HCT116 (cell line): ENCODE measurements around the gene HERC2.

Experiments
- CEBPB ChIP-seq: IDR thresholded peaks from 2 replicates; pipeline ENCODE4 v1.6.1; 2012; ENCODE audit warnings: low read depth
- CTCF ChIP-seq, 3 experiments: fragments of 200-600 bp in 1 of 3; sonication (generic) in 1 of 3; IDR thresholded peaks in 2 of 3; conservative IDR thresholded peaks in 1 of 3; 2 replicates each; pipeline ENCODE4 v1.5.1; 2012 to 2017; ENCODE audit warnings: low read depth in 2 of 3, low read length in 2 of 3, antibody characterized with exemption in 1 of 3, borderline replicate concordance in 1 of 3, control low read depth in 1 of 3, mild to moderate bottlenecking in 1 of 3, mixed read lengths in 1 of 3, mixed run types in 1 of 3, moderate library complexity in 1 of 3; ENCODE audit not compliant: insufficient read depth in 1 of 3
- EZH2 ChIP-seq: fragments of 200-600 bp; sonication (generic); IDR thresholded peaks from 2 replicates; pipeline ENCODE4 v1.6.1; 2017; ENCODE audit warnings: antibody characterized with exemption, mixed run types
- EZH2phosphoT487 ChIP-seq: fragments of 200-600 bp; IDR thresholded peaks from 2 replicates; pipeline ENCODE4 v1.6.1; 2018; ENCODE audit warnings: antibody characterized with exemption, borderline replicate concordance
- POLR2A ChIP-seq: IDR thresholded peaks from 2 replicates; pipeline ENCODE4 v1.7.0; 2011; ENCODE audit warnings: borderline replicate concordance; ENCODE audit not compliant: insufficient read depth, insufficient read length; ENCODE audit errors: extremely low read depth
- POLR2AphosphoS5 ChIP-seq: IDR thresholded peaks from 2 replicates; pipeline ENCODE4 v1.6.1; 2011; ENCODE audit warnings: mild to moderate bottlenecking, low read depth, low read length, moderate library complexity
- TF ChIP-seq, protein P1 (sequence below): IDR thresholded peaks from 2 replicates; pipeline ENCODE4 v1.6.1; 2012

DNA sequence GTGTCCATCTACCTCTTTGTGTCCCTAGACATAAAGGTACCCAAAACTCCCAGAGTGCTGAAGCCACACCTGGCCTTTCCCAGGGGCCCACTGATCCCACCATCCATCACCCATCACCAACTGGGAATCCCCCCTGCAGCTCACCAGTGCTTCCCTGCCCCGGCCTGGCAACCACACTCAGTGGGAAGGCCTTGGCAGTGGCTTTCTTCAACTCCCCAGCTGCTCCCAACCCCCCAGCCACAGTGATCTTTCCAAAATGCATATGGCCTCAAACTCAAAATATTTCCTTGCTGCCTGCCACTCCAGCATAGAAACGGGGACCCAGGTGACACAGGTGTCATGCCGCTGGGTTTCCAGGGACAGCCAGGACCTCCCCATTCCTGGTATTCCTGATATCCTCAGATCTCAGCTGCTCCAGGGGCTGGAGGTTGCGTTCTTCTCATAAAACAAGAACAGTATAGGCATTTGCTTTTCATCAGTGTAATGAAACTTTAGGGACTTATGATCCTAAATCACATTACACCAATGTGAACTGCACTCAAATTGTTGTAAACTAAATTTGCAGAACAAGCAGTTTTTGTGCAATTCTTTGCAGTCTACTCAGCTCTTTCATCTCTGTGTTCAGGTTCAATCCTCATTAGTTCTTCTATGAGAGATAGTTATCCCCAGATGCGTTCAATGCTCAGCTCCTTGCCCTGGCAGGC lies 224.2 kb downstream of the HERC2 start:
- no peak for TF ChIP-seq EZH2phosphoT487
- no peak for TF ChIP-seq EZH2
- TF ChIP-seq, protein P1, sequence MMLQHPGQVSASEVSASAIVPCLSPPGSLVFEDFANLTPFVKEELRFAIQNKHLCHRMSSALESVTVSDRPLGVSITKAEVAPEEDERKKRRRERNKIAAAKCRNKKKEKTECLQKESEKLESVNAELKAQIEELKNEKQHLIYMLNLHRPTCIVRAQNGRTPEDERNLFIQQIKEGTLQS: no peak
- TF ChIP-seq CTCF (IDR thresholded peaks at IDR 0.05 in 2 of 3, conservative IDR thresholded peaks at IDR 0.05 in 1 of 3; ENCODE audit: borderline replicate concordance in 1 of 3, insufficient read depth in 1 of 3, low read depth in 2 of 3, low read length in 2 of 3): no peak
- no peak for TF ChIP-seq POLR2AphosphoS5
- no peak for TF ChIP-seq POLR2A
- no peak for TF ChIP-seq CEBPB
